ENCODE data around the gene ALS2. TPM values are rescaled to one million over a fixed set of nuclear protein-coding genes. Genes with fewer than 3 reads are reported as not detected.

ALS2 gene
- total and polyA plus RNA-seq, 2 of the 8 experiments (the other 6 are each of a cell fraction or from before 2014, with no cell fraction given), result 12.1 to 34.5 TPM

DNA sequence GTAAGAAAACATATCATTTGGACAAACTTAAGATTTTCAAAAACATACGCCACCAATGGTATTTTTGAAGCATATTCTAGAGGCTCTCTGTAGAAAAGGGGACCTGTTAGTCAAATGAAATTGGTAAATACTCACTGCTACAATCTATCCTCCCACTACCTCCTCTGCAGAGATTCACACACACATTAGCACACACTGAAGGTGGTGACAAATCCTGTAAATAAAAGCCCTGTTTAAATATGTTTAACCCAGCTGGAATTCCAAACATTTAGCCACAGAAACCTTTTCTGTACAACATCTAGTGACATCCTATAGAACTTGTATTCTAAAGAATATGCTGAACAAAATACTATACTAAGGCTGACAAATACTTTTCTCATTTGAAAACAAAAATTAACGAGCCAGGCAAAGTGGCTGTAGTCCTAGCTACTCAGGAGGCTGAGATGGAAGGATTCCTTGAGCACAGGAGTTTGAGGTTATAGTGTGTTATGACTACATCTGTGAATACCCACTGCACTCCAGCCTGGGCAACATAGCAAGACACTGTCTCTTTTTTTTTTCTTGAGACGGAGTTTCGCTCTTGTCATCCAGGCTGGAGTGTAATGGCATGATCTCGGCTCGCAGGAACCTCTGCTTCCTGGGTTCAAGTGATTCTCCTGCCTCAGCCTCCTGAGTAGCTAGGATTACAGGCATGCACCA, 25.9 kb downstream of the ALS2 start (continued):
- TF ChIP-seq PHF8 (conservative IDR thresholded peaks at IDR 0.05; ENCODE audit: low read depth, low read length), result no peak

Data from H1 (cell line).